H9 (cell line): ENCODE results near the gene KIAA1671. TPM values are rescaled to one million over a fixed set of nuclear protein-coding genes. Genes with fewer than 3 reads are reported as not detected.

Experiments
- DNase-seq: peaks from one replicate; pipeline ENCODE4 v3.0.0-alpha.2; 2017
- H2AFZ ChIP-seq: one replicate; pipeline ENCODE4 v1.6.1; 2013; ENCODE audit warnings: mild to moderate bottlenecking, low read length, control low read depth, moderate library complexity
- H2AK5ac ChIP-seq: 2 replicates; pipeline ENCODE4 v1.6.1; 2013; ENCODE audit warnings: low read length, control low read depth, mixed read lengths; ENCODE audit not compliant: insufficient read length
- H2BK120ac ChIP-seq: one replicate; pipeline ENCODE4 v1.6.1; 2013; ENCODE audit warnings: low read depth, mild to moderate bottlenecking, low read length, control low read depth, inconsistent platforms; ENCODE audit not compliant: poor library complexity, severe bottlenecking
- H2BK12ac ChIP-seq: 2 replicates; pipeline ENCODE4 v1.6.1; 2013; ENCODE audit warnings: low read length, control low read depth, mixed read lengths, low read depth; ENCODE audit not compliant: insufficient read length
- H2BK15ac ChIP-seq: 2 replicates; pipeline ENCODE4 v1.6.1; 2013; ENCODE audit warnings: low read depth, low read length, control low read depth
- H2BK20ac ChIP-seq: one replicate; pipeline ENCODE4 v1.6.1; 2013; ENCODE audit warnings: low read depth, mild to moderate bottlenecking, low read length, control low read depth, inconsistent platforms; ENCODE audit not compliant: poor library complexity, severe bottlenecking
- H2BK5ac ChIP-seq: 2 replicates; pipeline ENCODE4 v1.6.1; 2013; ENCODE audit warnings: low read length, control low read depth, mixed read lengths; ENCODE audit not compliant: insufficient read length
- H3K14ac ChIP-seq: 2 replicates; pipeline ENCODE4 v1.6.1; 2013; ENCODE audit warnings: low read length, control low read depth; ENCODE audit not compliant: insufficient read depth
- H3K18ac ChIP-seq: 2 replicates; pipeline ENCODE4 v1.6.1; 2013; ENCODE audit warnings: low read depth, mild to moderate bottlenecking, mixed read lengths, low read length, control low read depth; ENCODE audit not compliant: insufficient read length
- H3K23ac ChIP-seq: 2 replicates; pipeline ENCODE4 v1.6.1; 2013; ENCODE audit warnings: low read length, control low read depth, mixed read lengths, low read depth; ENCODE audit not compliant: insufficient read length
- H3K23me2 ChIP-seq: 2 replicates; pipeline ENCODE4 v1.6.1; 2013; ENCODE audit warnings: low read depth, mild to moderate bottlenecking, mixed read lengths, low read length, control low read depth; ENCODE audit not compliant: insufficient read length, poor library complexity, severe bottlenecking
- H3K27ac ChIP-seq: 2 replicates; pipeline ENCODE4 v1.5.1; 2013; ENCODE audit warnings: low read length, control low read depth, mixed read lengths, low read depth; ENCODE audit not compliant: insufficient read length
- H3K27me3 ChIP-seq: 2 replicates; pipeline ENCODE4 v1.6.1; 2013; ENCODE audit warnings: low read length, control low read depth, inconsistent platforms; ENCODE audit not compliant: insufficient read depth
- H3K4ac ChIP-seq: 2 replicates; pipeline ENCODE4 v1.6.1; 2013; ENCODE audit warnings: low read depth, mild to moderate bottlenecking, control low read depth, inconsistent platforms, low read length, moderate library complexity
- H3K4me1 ChIP-seq: 2 replicates; pipeline ENCODE4 v1.6.1; 2013; ENCODE audit warnings: low read length, control low read depth, inconsistent platforms; ENCODE audit not compliant: insufficient read depth
- H3K4me2 ChIP-seq: 2 replicates; pipeline ENCODE4 v1.6.1; 2013; ENCODE audit warnings: low read length, control low read depth, mixed read lengths; ENCODE audit not compliant: insufficient read length, insufficient read depth
- H3K56ac ChIP-seq: 2 replicates; pipeline ENCODE4 v1.6.1; 2013; ENCODE audit warnings: low read depth, mild to moderate bottlenecking, mixed read lengths, low read length, control low read depth; ENCODE audit not compliant: insufficient read length
- H3K79me1 ChIP-seq: 2 replicates; pipeline ENCODE4 v1.6.1; 2013; ENCODE audit warnings: low read depth, mild to moderate bottlenecking, moderate library complexity, low read length, control low read depth, inconsistent platforms; ENCODE audit not compliant: insufficient read depth, poor library complexity, severe bottlenecking
- H3K79me2 ChIP-seq: 2 replicates; pipeline ENCODE4 v1.6.1; 2013; ENCODE audit warnings: low read length, control low read depth, inconsistent platforms; ENCODE audit not compliant: insufficient read depth
- H3K9ac ChIP-seq: 2 replicates; pipeline ENCODE4 v1.6.1; 2013; ENCODE audit warnings: low read length, control low read depth, mixed read lengths; ENCODE audit not compliant: insufficient read length; ENCODE audit errors: extremely low read depth
- H3K9me3 ChIP-seq: one replicate; pipeline ENCODE4 v1.6.1; 2013; ENCODE audit warnings: low read depth, low read length, inconsistent platforms; ENCODE audit not compliant: control insufficient read depth
- H3T11ph ChIP-seq: one replicate; pipeline ENCODE4 v1.6.1; 2013; ENCODE audit warnings: mild to moderate bottlenecking, low read length, control low read depth, inconsistent platforms
- H4K20me1 ChIP-seq: one replicate; pipeline ENCODE4 v1.6.1; 2013; ENCODE audit not compliant: control insufficient read depth, insufficient read length, insufficient read depth
- H4K5ac ChIP-seq: 2 replicates; pipeline ENCODE4 v1.6.1; 2013; ENCODE audit warnings: low read depth, mild to moderate bottlenecking, mixed read lengths, low read length, control low read depth; ENCODE audit not compliant: insufficient read length
- H4K8ac ChIP-seq: replicated peaks from 2 replicates; pipeline ENCODE4 v1.6.1; 2013; ENCODE audit warnings: low read length, control low read depth, mixed read lengths, low read depth; ENCODE audit not compliant: insufficient read length
- H4K91ac ChIP-seq: 2 replicates; pipeline ENCODE4 v1.6.1; 2013; ENCODE audit warnings: low read depth, mild to moderate bottlenecking, moderate library complexity, mixed read lengths, low read length, control low read depth; ENCODE audit not compliant: insufficient read length
- H3K27ac Mint-ChIP-seq, 3 experiments: 2 replicates in 2 of 3; 3 replicates in 1 of 3; pipeline ENCODE4 v1.8.0; 2020 to 2021; ENCODE audit warnings: mixed read lengths in 3 of 3, mild to moderate bottlenecking in 1 of 3, moderate library complexity in 1 of 3
- H3K27me3 Mint-ChIP-seq: 2 replicates; pipeline ENCODE4 v1.8.0; 2021; ENCODE audit warnings: low read depth, mild to moderate bottlenecking, moderate library complexity, mixed read lengths
- H3K36me3 Mint-ChIP-seq, 3 experiments: 2 replicates in 2 of 3; 3 replicates in 1 of 3; pipeline ENCODE4 v1.8.0; 2020 to 2021; ENCODE audit warnings: low read depth in 3 of 3, mixed read lengths in 3 of 3; ENCODE audit not compliant: insufficient read depth in 1 of 3
- H3K4me1 Mint-ChIP-seq, 2 experiments: 2 replicates each; pipeline ENCODE4 v1.8.0; 2020; ENCODE audit warnings: mixed read lengths in 2 of 2
- H3K4me3 Mint-ChIP-seq, 2 experiments: 2 replicates in 1 of 2; 3 replicates in 1 of 2; pipeline ENCODE4 v1.8.0; 2020 to 2021; ENCODE audit warnings: mild to moderate bottlenecking in 2 of 2, mixed read lengths in 2 of 2, moderate library complexity in 1 of 2
- H3K9me3 Mint-ChIP-seq, 2 experiments: 2 replicates in 1 of 2; 3 replicates in 1 of 2; pipeline ENCODE4 v1.8.0; 2020; ENCODE audit warnings: mild to moderate bottlenecking in 2 of 2, mixed read lengths in 2 of 2, moderate library complexity in 1 of 2
- WGBS: extraction: QIAGEN DNeasy Blood & Tissue Kit; methylation state at CpG from one replicate; pipeline ENCODE4 v1.1.7; 2013; ENCODE audit warnings: missing lambda C conversion rate, low lambda C conversion rate, mixed read lengths; ENCODE audit not compliant: insufficient read length; ENCODE audit errors: extremely low coverage; 5-methylcytosine and 5-hydroxymethylcytosine counted together
- total RNA-seq: library from RNA; stranded (reverse); gene quantifications from 2 replicates; pipeline ENCODE4 v1.2.1, GENCODE V29; 2021
- TF ChIP-seq, protein P1 (sequence below): fragments of 200-600 bp; sonication (generic); conservative IDR thresholded peaks from 3 replicates; pipeline ENCODE4 v1.8.0; 2021; ENCODE audit warnings: antibody characterized with exemption, mild to moderate bottlenecking

Gene KIAA1671
- total RNA-seq, 1 experiment from 2014 or later: 22.6 TPM

DNA sequence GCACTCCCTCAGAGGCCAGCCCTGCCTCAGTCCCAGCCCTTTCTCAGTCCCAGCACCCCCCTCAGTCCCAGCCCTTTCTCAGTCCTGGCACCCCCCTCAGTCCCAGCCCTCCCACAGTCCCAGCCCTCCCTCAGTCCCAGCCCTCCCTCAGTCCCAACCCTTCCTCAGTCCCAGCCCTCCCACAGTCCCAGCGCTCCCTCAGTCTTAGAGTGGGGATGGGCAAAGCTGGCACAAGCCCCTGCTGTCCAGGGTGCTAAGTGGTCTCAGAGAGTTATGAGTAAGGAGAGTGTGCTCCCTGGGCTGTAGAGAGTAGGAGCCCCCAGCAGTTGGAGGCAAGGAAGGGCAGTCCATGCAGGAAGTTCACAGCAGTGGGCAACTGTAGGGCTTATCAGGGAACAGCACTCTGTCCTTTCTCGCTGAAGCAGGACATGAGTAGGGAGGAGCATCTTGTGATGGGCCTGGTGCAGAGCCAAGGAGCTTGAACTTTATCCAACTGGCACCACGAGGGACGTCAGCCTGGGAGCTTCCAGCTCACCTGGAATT is 195.7 kb downstream of the KIAA1671 start:
- no CpG with 5 or more reads among the region's 4 CpGs for WGBS

More for the DNA sequence above, 195.7 kb downstream of the KIAA1671 start:
- H3K23me2 ChIP-seq: peaks cover 2% of the 10 kb centered on the region
- no peak overlapping the region for H4K8ac ChIP-seq
- H4K20me1 ChIP-seq: no peaks in the 10 kb centered on the region
- H3K4me2 ChIP-seq: no peak overlapping the region
- H4K91ac ChIP-seq: no peak overlapping the region
- Mint-ChIP-seq H3K4me3 (no peak overlapping the region), H3K36me3 (no peaks in the 10 kb centered on the region), H3K27ac (peak overlapping the region in 1 of 3 experiments; percentile 45; a peak in 1 of 7 replicates), H3K9me3 (no peaks in the 10 kb centered on the region), H3K4me1 (peaks cover 30 to 39% of the 10 kb centered on the region in 2 experiments), H3K27me3 (no peaks in the 10 kb centered on the region)
- peak overlapping the region; percentile 3 for H3K18ac ChIP-seq
- H3K4me1 ChIP-seq: peaks cover 5% of the 10 kb centered on the region; the same call in 1 of the 2 replicates
- no peaks in the 10 kb centered on the region for H3K27me3 ChIP-seq
- TF ChIP-seq, protein P1, sequence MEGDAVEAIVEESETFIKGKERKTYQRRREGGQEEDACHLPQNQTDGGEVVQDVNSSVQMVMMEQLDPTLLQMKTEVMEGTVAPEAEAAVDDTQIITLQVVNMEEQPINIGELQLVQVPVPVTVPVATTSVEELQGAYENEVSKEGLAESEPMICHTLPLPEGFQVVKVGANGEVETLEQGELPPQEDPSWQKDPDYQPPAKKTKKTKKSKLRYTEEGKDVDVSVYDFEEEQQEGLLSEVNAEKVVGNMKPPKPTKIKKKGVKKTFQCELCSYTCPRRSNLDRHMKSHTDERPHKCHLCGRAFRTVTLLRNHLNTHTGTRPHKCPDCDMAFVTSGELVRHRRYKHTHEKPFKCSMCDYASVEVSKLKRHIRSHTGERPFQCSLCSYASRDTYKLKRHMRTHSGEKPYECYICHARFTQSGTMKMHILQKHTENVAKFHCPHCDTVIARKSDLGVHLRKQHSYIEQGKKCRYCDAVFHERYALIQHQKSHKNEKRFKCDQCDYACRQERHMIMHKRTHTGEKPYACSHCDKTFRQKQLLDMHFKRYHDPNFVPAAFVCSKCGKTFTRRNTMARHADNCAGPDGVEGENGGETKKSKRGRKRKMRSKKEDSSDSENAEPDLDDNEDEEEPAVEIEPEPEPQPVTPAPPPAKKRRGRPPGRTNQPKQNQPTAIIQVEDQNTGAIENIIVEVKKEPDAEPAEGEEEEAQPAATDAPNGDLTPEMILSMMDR: no peak
- no peak overlapping the region for H3K23ac ChIP-seq
- no peak overlapping the region for H2BK20ac ChIP-seq
- H4K5ac ChIP-seq: no peak overlapping the region
- no peak overlapping the region for H2BK120ac ChIP-seq
- no peak overlapping the region for H2AK5ac ChIP-seq
- DNase-seq: no peak
- H2BK15ac ChIP-seq: no peak overlapping the region
- no peak overlapping the region for H3K56ac ChIP-seq
- no peak overlapping the region for H2AFZ ChIP-seq
- H3K79me1 ChIP-seq: no peaks in the 10 kb centered on the region
- H3K9ac ChIP-seq: no peak overlapping the region
- no peak overlapping the region for H3T11ph ChIP-seq
- no peaks in the 10 kb centered on the region; the same call in 1 of the 2 replicates for H3K79me2 ChIP-seq
- H3K27ac ChIP-seq: no peak overlapping the region
- H3K9me3 ChIP-seq: no peaks in the 10 kb centered on the region
- 0 out of 2 replicates have a peak overlapping the region, but pooled peaks have one; percentile 43 for H3K14ac ChIP-seq
- no peak overlapping the region for H3K4ac ChIP-seq
- H2BK5ac ChIP-seq: no peak overlapping the region
- no peak overlapping the region for H2BK12ac ChIP-seq
